ENCODE measurements around the gene RASD1.

Gene RASD1

GRCh38 chr17:17533901-17534441, 37.8 kb upstream of the RASD1 start:
- no peak for TF ChIP-seq CTCF (IDR thresholded peaks at IDR 0.05; ENCODE audit: low read depth, low read length, missing control alignments)
- no peak for DNase-seq (ENCODE audit: low read depth)
- no peak overlapping the region for H3K4me3 ChIP-seq (ENCODE audit: low read depth, low read length)

- H3K4me3 ChIP-seq (ENCODE audit: low read depth, low read length), result no peak overlapping the region
- no peak for DNase-seq (ENCODE audit: low read depth)
- TF ChIP-seq CTCF (IDR thresholded peaks at IDR 0.05; ENCODE audit: low read depth, low read length, missing control alignments), result no peak
Observed at GRCh38 chr17:17532991-17533390, 36.8 kb upstream of the RASD1 start.

GRCh38 chr17:17531156-17531555, 35.0 kb upstream of the RASD1 start:
- no peak for TF ChIP-seq CTCF (IDR thresholded peaks at IDR 0.05; ENCODE audit: low read depth, low read length, missing control alignments)
- DNase-seq (ENCODE audit: low read depth), result no peak
- H3K4me3 ChIP-seq (ENCODE audit: low read depth, low read length), result no peak overlapping the region

- DNase-seq (ENCODE audit: low read depth), result no peak
- no peak overlapping the region for H3K4me3 ChIP-seq (ENCODE audit: low read depth, low read length)
- no peak for TF ChIP-seq CTCF (IDR thresholded peaks at IDR 0.05; ENCODE audit: low read depth, low read length, missing control alignments)
Observed at GRCh38 chr17:17528696-17529652, 32.8 kb upstream of the RASD1 start.

- no peak for TF ChIP-seq CTCF (IDR thresholded peaks at IDR 0.05; ENCODE audit: low read depth, low read length, missing control alignments)
- no peak for DNase-seq (ENCODE audit: low read depth)
- H3K4me3 ChIP-seq (ENCODE audit: low read depth, low read length), result no peak overlapping the region
Observed at GRCh38 chr17:17527956-17528500, 31.8 kb upstream of the RASD1 start.

- TF ChIP-seq CTCF (IDR thresholded peaks at IDR 0.05; ENCODE audit: low read depth, low read length, missing control alignments), result no peak
- no peak for DNase-seq (ENCODE audit: low read depth)
- H3K4me3 ChIP-seq (ENCODE audit: low read depth, low read length), result no peak overlapping the region
Observed at GRCh38 chr17:17527534-17527933, 31.3 kb upstream of the RASD1 start.
